ENCODE results near the gene OGT. TPM values are rescaled to one million over a fixed set of nuclear protein-coding genes. Genes with fewer than 3 reads are reported as not detected.
"Not testable (repeated sequence)": the region's sequence is repeated elsewhere in the genome, so short reads cannot be mapped to it uniquely, and the experiment has no call there.

The OGT gene
- total RNA-seq, 1 donor from 2014 or later = 206 TPM

DNA sequence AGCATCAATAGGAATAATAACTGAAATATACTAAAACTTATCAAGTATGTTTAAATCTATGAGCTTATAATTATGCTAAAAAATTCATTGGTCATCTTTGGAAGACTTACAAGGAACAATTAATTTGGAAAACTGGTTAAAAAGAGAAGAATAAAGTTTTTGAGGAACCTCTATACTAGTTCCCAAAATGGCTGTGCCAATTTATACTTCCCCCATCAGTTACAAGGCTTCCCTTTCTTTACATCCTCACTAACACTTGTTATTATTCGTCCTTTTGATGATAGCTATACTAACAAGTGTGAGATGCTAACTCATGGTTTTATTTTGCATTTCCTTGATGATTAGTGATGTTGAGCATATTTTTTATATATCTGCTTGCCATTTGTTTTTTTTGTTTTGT lies 17.1 kb downstream of the OGT start:
- H3K4me3 Mint-ChIP-seq = no peak overlapping the region
- no peaks in the 10 kb centered on the region for H3K4me1 Mint-ChIP-seq
- no peaks in the 10 kb centered on the region for H3K27me3 Mint-ChIP-seq (ENCODE audit: low read depth)
- peaks cover 18% of the 10 kb centered on the region for H3K9me3 Mint-ChIP-seq
- H3K36me3 Mint-ChIP-seq = peaks cover 26% of the 10 kb centered on the region
- no peak for DNase-seq (ENCODE audit: low spot score in 2 of 2, unreplicated experiment in 2 of 2)
- TF ChIP-seq, protein P1, sequence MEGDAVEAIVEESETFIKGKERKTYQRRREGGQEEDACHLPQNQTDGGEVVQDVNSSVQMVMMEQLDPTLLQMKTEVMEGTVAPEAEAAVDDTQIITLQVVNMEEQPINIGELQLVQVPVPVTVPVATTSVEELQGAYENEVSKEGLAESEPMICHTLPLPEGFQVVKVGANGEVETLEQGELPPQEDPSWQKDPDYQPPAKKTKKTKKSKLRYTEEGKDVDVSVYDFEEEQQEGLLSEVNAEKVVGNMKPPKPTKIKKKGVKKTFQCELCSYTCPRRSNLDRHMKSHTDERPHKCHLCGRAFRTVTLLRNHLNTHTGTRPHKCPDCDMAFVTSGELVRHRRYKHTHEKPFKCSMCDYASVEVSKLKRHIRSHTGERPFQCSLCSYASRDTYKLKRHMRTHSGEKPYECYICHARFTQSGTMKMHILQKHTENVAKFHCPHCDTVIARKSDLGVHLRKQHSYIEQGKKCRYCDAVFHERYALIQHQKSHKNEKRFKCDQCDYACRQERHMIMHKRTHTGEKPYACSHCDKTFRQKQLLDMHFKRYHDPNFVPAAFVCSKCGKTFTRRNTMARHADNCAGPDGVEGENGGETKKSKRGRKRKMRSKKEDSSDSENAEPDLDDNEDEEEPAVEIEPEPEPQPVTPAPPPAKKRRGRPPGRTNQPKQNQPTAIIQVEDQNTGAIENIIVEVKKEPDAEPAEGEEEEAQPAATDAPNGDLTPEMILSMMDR (IDR thresholded peaks at IDR 0.05; ENCODE audit: unreplicated experiment) = no peak
- H3K27ac Mint-ChIP-seq = no peak overlapping the region

DNA sequence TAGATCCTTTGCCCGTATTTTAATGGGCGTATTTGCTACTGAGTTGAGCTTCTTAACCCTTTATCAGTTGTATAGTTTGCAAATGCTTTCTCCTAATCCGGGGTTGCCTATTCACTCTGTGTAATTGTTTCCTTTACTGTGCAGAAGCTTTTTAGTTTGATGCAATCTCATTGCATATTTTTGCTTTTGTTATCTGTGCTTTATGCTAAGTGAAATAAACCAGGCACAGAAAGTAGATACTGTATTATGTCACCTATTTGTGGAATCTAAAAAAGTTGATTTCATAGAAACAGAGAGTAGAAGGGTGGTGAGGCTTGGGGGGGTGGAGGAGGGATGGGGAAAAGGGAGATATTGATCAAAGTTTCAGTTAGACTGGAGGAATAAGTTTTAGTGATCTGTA lies 17.7 kb downstream of the OGT start:
- no peak for DNase-seq (ENCODE audit: low spot score in 2 of 2, unreplicated experiment in 2 of 2)
- Mint-ChIP-seq H3K27ac (no peak overlapping the region), H3K27me3 (ENCODE audit: low read depth) (no peaks in the 10 kb centered on the region), H3K9me3 (peaks cover 18% of the 10 kb centered on the region), H3K36me3 (peaks cover 29% of the 10 kb centered on the region), H3K4me3 (no peak overlapping the region), H3K4me1 (no peaks in the 10 kb centered on the region)
- TF ChIP-seq, protein P1 (IDR thresholded peaks at IDR 0.05; ENCODE audit: unreplicated experiment) = no peak

DNA sequence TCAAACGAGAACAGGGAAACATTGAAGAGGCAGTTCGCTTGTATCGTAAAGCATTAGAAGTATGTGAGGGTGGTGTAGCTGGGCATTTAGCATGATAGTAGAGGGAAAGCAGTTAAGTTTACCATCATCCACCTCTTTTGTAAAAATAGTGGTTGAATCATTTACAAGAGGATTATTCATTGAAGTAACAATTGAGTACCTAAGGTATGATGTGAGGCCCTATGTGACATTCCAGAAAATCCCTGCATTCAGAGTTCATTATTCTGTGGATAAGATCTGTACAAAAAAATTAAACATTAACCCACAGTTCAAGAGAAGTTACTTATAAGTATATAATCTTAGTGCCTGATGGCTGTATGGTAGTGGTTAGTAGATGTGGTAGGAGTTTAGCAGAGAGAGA lies 23.1 kb downstream of the OGT start:
- Mint-ChIP-seq H3K4me3 (no peak overlapping the region), H3K27me3 (ENCODE audit: low read depth) (no peaks in the 10 kb centered on the region), H3K4me1 (no peaks in the 10 kb centered on the region), H3K27ac (no peak overlapping the region), H3K9me3 (peaks cover 11% of the 10 kb centered on the region), H3K36me3 (peaks cover 17% of the 10 kb centered on the region)
- DNase-seq (ENCODE audit: low spot score in 2 of 2, unreplicated experiment in 2 of 2) = no peak
- TF ChIP-seq, protein P1 (IDR thresholded peaks at IDR 0.05; ENCODE audit: unreplicated experiment) = no peak

DNA sequence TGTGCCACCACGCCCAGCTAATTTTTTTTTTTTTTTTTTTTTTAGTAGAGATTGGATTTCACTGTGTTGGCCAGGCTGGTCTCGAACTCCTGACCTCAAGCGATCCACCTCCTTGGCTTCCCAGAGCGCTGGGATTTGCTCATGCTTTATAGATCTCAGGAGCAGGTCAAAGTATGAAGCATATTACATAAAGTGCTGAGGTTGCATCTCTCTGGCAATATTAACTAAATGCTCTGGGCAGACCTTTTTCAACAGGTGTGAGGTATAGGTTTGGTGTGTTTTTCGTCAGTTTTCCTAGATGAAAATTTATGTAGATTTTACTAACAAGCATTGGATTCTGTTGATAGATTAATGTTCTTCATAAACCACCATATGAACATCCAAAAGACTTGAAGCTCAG lies 26.0 kb downstream of the OGT start:
- Mint-ChIP-seq H3K36me3 (peaks cover 23% of the 10 kb centered on the region), H3K27me3 (ENCODE audit: low read depth) (no peaks in the 10 kb centered on the region), H3K4me1 (no peaks in the 10 kb centered on the region), H3K4me3 (no peak overlapping the region), H3K9me3 (peaks cover 23% of the 10 kb centered on the region), H3K27ac (no peak overlapping the region)
- DNase-seq (ENCODE audit: low spot score in 2 of 2, unreplicated experiment in 2 of 2) = no peak
- TF ChIP-seq, protein P1 (IDR thresholded peaks at IDR 0.05; ENCODE audit: unreplicated experiment) = no peak

DNA sequence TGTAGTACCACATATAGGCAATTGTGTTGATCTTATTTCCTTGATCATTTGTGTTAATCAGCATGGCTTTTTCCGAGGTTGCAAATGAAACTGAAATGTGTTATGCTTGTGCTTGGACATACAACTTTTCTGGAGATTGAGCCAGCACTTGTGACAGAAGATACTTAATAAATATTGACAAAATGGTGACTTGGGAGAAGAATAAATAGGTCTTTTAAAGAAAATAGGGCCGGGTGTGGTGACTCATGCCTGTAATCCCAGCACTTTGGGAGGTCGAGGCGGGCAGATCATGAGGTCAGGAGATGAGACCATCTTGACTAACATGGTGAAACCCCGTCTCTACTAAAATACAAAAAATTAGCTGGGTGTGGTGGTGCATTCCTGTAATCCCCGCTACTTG lies 26.9 kb downstream of the OGT start:
- H3K9me3 Mint-ChIP-seq = peaks cover 28% of the 10 kb centered on the region
- not testable (repeated sequence) for H3K27ac Mint-ChIP-seq; DNase-seq (ENCODE audit: low spot score in 2 of 2, unreplicated experiment in 2 of 2); H3K4me3 Mint-ChIP-seq; H3K27me3 Mint-ChIP-seq (ENCODE audit: low read depth); H3K4me1 Mint-ChIP-seq
- peaks cover 28% of the 10 kb centered on the region for H3K36me3 Mint-ChIP-seq

DNA sequence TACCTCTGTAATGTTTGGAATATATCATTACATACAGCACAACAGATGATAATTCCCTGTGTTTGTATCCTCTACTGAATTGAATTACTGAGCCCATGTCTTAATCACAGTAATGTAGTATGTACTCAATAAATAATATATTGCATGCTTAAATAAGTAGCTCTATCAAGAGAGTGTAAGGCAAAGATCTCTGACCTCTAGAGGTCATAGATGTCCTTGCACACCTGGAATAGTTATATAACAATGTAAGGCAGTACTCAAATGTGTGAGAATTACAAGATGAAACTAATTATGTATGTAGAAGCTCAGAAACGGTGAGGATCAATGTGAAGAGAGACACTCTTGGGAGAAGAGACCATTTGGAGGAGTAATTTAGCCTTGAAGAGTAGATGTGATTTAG lies 31.0 kb downstream of the OGT start:
- H3K36me3 Mint-ChIP-seq = peaks cover 40% of the 10 kb centered on the region
- no peak for DNase-seq (ENCODE audit: low spot score in 2 of 2, unreplicated experiment in 2 of 2)
- H3K27me3 Mint-ChIP-seq (ENCODE audit: low read depth) = no peaks in the 10 kb centered on the region
- H3K27ac Mint-ChIP-seq = no peak overlapping the region
- peaks cover 25% of the 10 kb centered on the region for H3K9me3 Mint-ChIP-seq
- no peak overlapping the region for H3K4me3 Mint-ChIP-seq
- TF ChIP-seq, protein P1 (IDR thresholded peaks at IDR 0.05; ENCODE audit: unreplicated experiment) = no peak
- no peaks in the 10 kb centered on the region for H3K4me1 Mint-ChIP-seq
